Activated CD8-positive, alpha-beta T cell treated with anti-CD3 and anti-CD28 coated beads for 36 hours (primary cell): ENCODE results near the gene MAPK8IP1. TPM values are rescaled to one million over a fixed set of nuclear protein-coding genes. Genes with fewer than 3 reads are reported as not detected.

Experiments
- ATAC-seq: fragments of 200-7000 bp; cut with Tn5 transposase; one replicate; pipeline ENCODE4 v1.10.0; 2021; ENCODE audit warnings: mild to moderate bottlenecking, moderate library complexity
- CTCF ChIA-PET: fragments of 350-600 bp; sonication (Branson Sonifier 250); formaldehyde crosslinking; loops from one replicate; lab custom pipeline; 2021; ENCODE audit warnings: antibody characterized with exemption; lab: Charles Lee
- POLR2A ChIA-PET: fragments of 350-600 bp; sonication (Branson Sonifier 250); formaldehyde crosslinking; loops from one replicate; lab custom pipeline; 2021; ENCODE audit warnings: antibody characterized with exemption; lab: Charles Lee
- DNase-seq: peaks from one replicate; pipeline ENCODE4 v3.0.0-alpha.2; 2020
- H3K27ac Mint-ChIP-seq: one replicate; pipeline ENCODE4 v1.8.0; 2021; ENCODE audit warnings: mild to moderate bottlenecking, mixed read lengths
- H3K27me3 Mint-ChIP-seq: one replicate; pipeline ENCODE4 v1.8.0; 2021; ENCODE audit warnings: mixed read lengths
- H3K36me3 Mint-ChIP-seq: one replicate; pipeline ENCODE4 v1.8.0; 2021; ENCODE audit warnings: low read depth, mixed read lengths
- H3K4me1 Mint-ChIP-seq: one replicate; pipeline ENCODE4 v1.8.0; 2021; ENCODE audit warnings: low read depth, mixed read lengths
- H3K4me3 Mint-ChIP-seq: one replicate; pipeline ENCODE4 v1.8.0; 2021; ENCODE audit warnings: mild to moderate bottlenecking, moderate library complexity, mixed read lengths
- H3K9me3 Mint-ChIP-seq: one replicate; pipeline ENCODE4 v1.8.0; 2021; ENCODE audit warnings: mixed read lengths
- CTCF ChIP-seq: fragments of 200-600 bp; IDR thresholded peaks from one replicate; pipeline ENCODE4 v1.8.0; 2022; ENCODE audit warnings: antibody characterized with exemption, mild to moderate bottlenecking
- intact Hi-C: fragments of 100-400 bp; cut with micrococcal nuclease; formaldehyde crosslinking; loops from one replicate; pipeline ENCODE4 v1.10.0; 2022
- total RNA-seq, 2 experiments: library from RNA; stranded (reverse); gene quantifications; one replicate each; pipeline ENCODE4 v1.2.3, GENCODE V29; 2021

The MAPK8IP1 gene
- total RNA-seq, 2 experiments from 2014 or later, result 1.4 to 1.8 TPM

GRCh38 chr11:45937916-45938315 lies 52.5 kb downstream of the MAPK8IP1 start:
- ChIA-PET CTCF (no interaction called here), POLR2A (no interaction called here)
- no peak for TF ChIP-seq CTCF
- Mint-ChIP-seq H3K4me3 (no peak overlapping the region), H3K27ac (no peak overlapping the region), H3K4me1 (no peaks in the 10 kb centered on the region), H3K27me3 (no peaks in the 10 kb centered on the region), H3K9me3 (no peaks in the 10 kb centered on the region), H3K36me3 (peaks cover 2% of the 10 kb centered on the region)
- ATAC-seq (no peak), DNase-seq (no peak)
- intact Hi-C loops, result no loop called here

GRCh38 chr11:45939836-45940235 lies 54.4 kb downstream of the MAPK8IP1 start:
- intact Hi-C loops, result no loop called here
- POLR2A ChIA-PET, result no interaction called here
- DNase-seq (no peak), ATAC-seq (no peak)
- Mint-ChIP-seq H3K27me3 (no peaks in the 10 kb centered on the region), H3K4me1 (no peaks in the 10 kb centered on the region), H3K27ac (no peak overlapping the region), H3K9me3 (no peaks in the 10 kb centered on the region), H3K36me3 (no peaks in the 10 kb centered on the region), H3K4me3 (no peak overlapping the region)
- CTCF ChIA-PET, result no interaction called here
- no peak for TF ChIP-seq CTCF

DNA sequence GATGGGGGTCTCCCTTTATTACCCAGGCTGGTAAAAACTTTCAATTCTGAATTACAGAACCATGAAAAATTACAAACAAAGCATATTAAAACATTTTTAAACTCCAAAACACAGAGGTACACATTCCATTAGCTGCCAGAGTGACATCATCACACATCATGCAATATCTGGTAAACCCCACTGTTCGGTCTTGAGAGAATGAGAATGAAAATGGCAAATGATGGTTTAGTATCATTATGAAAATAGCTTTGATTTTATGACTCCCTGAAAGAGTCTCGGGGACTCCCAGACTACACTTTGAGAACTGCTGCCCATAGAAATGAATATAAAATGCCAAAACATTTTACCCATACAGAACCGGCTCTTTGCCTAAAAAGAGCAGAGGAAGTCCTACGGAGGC lies 55.8 kb downstream of the MAPK8IP1 start:
- CTCF ChIA-PET, result interaction anchor here (1.0 to 2.7 kb wide), 2 partner anchors 23 to 65 kb away, joined by 3 to 12 read pairs; no protein-coding TSS in a partner anchor
- no peak overlapping the region for H3K4me3 Mint-ChIP-seq
- POLR2A ChIA-PET, result no interaction called here
- no peaks in the 10 kb centered on the region for H3K9me3 Mint-ChIP-seq
- H3K27ac Mint-ChIP-seq, result no peak overlapping the region
- no peak for ATAC-seq
- H3K36me3 Mint-ChIP-seq, result peaks cover 7% of the 10 kb centered on the region
- TF ChIP-seq CTCF, result no peak
- intact Hi-C loops, result no loop called here
- no peaks in the 10 kb centered on the region for H3K4me1 Mint-ChIP-seq
- H3K27me3 Mint-ChIP-seq, result no peaks in the 10 kb centered on the region
- DNase-seq, result no peak

- H3K27ac Mint-ChIP-seq, result no peak overlapping the region
- H3K4me3 Mint-ChIP-seq, result no peak overlapping the region
- no peaks in the 10 kb centered on the region for H3K4me1 Mint-ChIP-seq
- peaks cover 10% of the 10 kb centered on the region for H3K36me3 Mint-ChIP-seq
- intact Hi-C loops, result no loop called here
- no peaks in the 10 kb centered on the region for H3K27me3 Mint-ChIP-seq
- CTCF ChIA-PET, result interaction anchor here (2.7 kb wide), 1 partner anchor 22 kb away, joined by 12 read pairs; no protein-coding TSS in a partner anchor
- no peak for DNase-seq
- no peak for TF ChIP-seq CTCF
- H3K9me3 Mint-ChIP-seq, result no peaks in the 10 kb centered on the region
- POLR2A ChIA-PET, result no interaction called here
- no peak for ATAC-seq
Measured at GRCh38 chr11:45942381-45942780, 56.9 kb downstream of the MAPK8IP1 start.

GRCh38 chr11:45945397-45945999 lies 60.0 kb downstream of the MAPK8IP1 start:
- H3K9me3 Mint-ChIP-seq, result no peaks in the 10 kb centered on the region
- no peak for TF ChIP-seq CTCF
- CTCF ChIA-PET, result interaction anchor here (0.8 to 1.1 kb wide), 3 partner anchors 20 to 61 kb away, joined by 3 read pairs; no protein-coding TSS in a partner anchor
- H3K36me3 Mint-ChIP-seq, result peaks cover 16% of the 10 kb centered on the region
- H3K4me3 Mint-ChIP-seq, result no peak overlapping the region
- POLR2A ChIA-PET, result no interaction called here
- intact Hi-C loops, result no loop called here
- H3K27me3 Mint-ChIP-seq, result no peaks in the 10 kb centered on the region
- ATAC-seq (no peak), DNase-seq (no peak)
- no peak overlapping the region for H3K27ac Mint-ChIP-seq
- no peaks in the 10 kb centered on the region for H3K4me1 Mint-ChIP-seq
